Measurements from ENCODE around the gene MCCC2.

GRCh38 chr5:71563161-71563560, 24.0 kb upstream of the MCCC2 start:
- TF ChIP-seq, protein P1, sequence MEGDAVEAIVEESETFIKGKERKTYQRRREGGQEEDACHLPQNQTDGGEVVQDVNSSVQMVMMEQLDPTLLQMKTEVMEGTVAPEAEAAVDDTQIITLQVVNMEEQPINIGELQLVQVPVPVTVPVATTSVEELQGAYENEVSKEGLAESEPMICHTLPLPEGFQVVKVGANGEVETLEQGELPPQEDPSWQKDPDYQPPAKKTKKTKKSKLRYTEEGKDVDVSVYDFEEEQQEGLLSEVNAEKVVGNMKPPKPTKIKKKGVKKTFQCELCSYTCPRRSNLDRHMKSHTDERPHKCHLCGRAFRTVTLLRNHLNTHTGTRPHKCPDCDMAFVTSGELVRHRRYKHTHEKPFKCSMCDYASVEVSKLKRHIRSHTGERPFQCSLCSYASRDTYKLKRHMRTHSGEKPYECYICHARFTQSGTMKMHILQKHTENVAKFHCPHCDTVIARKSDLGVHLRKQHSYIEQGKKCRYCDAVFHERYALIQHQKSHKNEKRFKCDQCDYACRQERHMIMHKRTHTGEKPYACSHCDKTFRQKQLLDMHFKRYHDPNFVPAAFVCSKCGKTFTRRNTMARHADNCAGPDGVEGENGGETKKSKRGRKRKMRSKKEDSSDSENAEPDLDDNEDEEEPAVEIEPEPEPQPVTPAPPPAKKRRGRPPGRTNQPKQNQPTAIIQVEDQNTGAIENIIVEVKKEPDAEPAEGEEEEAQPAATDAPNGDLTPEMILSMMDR (IDR thresholded peaks at IDR 0.05): no peak
- TF ChIP-seq EP300 (IDR thresholded peaks at IDR 0.05): no peak
